ENCODE data around the gene PRCP.

PRCP gene

DNA sequence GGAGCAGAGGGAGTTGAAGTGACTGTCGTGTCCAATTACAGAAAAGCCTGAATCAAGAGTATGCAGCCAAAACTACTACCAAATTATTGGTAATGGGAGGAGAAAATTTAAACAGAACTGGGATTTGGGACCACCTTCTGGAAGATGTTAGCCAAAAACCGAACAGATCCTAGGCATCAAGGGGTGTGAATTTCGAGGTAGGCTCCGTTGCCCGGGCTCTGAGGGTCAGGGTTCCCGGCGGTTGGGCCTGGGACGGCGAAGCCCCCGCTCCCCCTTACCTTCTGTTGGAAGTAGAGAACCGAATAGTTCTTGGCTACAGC, 313 bp downstream of the PRCP start:
- Histone ChIP-seq H3K18ac (ENCODE audit: low read length) (no peak overlapping the region), H3K9ac (ENCODE audit: low read length) (peak overlapping the region; percentile 81), H3K79me1 (ENCODE audit: low read length) (peaks cover 14% of the 10 kb centered on the region), H2AK5ac (ENCODE audit: low read length) (no peak overlapping the region), H3K4ac (ENCODE audit: low read depth, low read length) (no peak overlapping the region), H3K23ac (ENCODE audit: low read length) (peak overlapping the region; percentile 54), H3K4me1 (ENCODE audit: control insufficient read depth, low read depth, low read length) (peaks cover 6% of the 10 kb centered on the region), H4K8ac (ENCODE audit: low read depth, low read length) (no peak overlapping the region), H3K79me2 (ENCODE audit: control insufficient read depth, insufficient read depth, low read length) (peaks cover 25% of the 10 kb centered on the region), H2BK120ac (ENCODE audit: low read depth, low read length) (no peak overlapping the region), H4K5ac (ENCODE audit: low read length) (no peak overlapping the region), H3K36me3 (ENCODE audit: control insufficient read depth, insufficient read depth, low read length) (no peaks in the 10 kb centered on the region), H3K4me3 (ENCODE audit: low read length) (peak overlapping the region; percentile 61), H3K4me2 (ENCODE audit: low read length) (peak overlapping the region; percentile 73), H3K27ac (ENCODE audit: low read depth, low read length) (peak overlapping the region; percentile 16), H3K27me3 (ENCODE audit: insufficient read depth, low read length, poor library complexity) (no peaks in the 10 kb centered on the region), H2BK5ac (ENCODE audit: low read length) (peak overlapping the region; percentile 29), H2BK15ac (replicated peaks; ENCODE audit: low read depth) (no peak overlapping the region), H3K56ac (ENCODE audit: low read length) (peak overlapping the region; percentile 92)
- WGBS (ENCODE audit: extremely low coverage, insufficient coverage, low lambda C conversion rate), result no CpG with 5 or more reads among the region's 11 CpGs
- no peak for DNase-seq

DNA sequence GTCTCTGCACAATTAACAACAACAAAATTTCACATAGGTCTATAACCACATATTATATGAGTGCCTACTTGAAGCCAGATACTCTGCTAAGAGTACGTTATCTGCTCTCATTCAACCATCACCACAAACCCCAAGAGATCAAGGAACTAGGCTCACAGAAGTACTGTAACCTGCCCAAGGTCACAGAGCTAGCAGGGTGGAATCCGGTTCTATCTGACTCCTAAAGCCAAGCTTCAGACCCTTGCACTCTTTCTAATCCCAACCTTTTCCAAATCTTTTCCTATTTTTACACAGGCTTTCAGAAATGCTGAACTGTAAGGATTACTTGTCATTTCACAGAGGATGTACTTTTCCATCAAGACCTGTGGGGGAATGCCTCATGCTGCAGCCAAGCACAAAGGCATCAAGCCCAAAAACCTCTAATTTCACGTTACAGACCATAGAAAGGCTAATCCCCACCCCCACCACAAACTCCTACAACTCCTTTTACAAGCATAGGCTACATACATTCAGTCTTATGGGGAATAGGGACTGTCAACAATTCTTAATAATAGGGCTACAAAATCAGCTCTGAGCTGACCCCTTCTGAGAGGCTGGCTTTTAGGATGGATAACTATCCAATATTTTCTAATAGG, 927 bp downstream of the PRCP start:
- no peak overlapping the region for H2BK15ac ChIP-seq (replicated peaks; ENCODE audit: low read depth)
- H4K5ac ChIP-seq (ENCODE audit: low read length), result no peak overlapping the region
- H3K79me1 ChIP-seq (ENCODE audit: low read length), result peaks cover 14% of the 10 kb centered on the region
- no peak overlapping the region for H2BK5ac ChIP-seq (ENCODE audit: low read length)
- H3K79me2 ChIP-seq (ENCODE audit: control insufficient read depth, insufficient read depth, low read length), result peaks cover 23% of the 10 kb centered on the region
- peak overlapping the region; percentile 81 for H3K9ac ChIP-seq (ENCODE audit: low read length)
- no peak overlapping the region for H4K8ac ChIP-seq (ENCODE audit: low read depth, low read length)
- peaks cover 6% of the 10 kb centered on the region for H3K4me1 ChIP-seq (ENCODE audit: control insufficient read depth, low read depth, low read length)
- H3K27ac ChIP-seq (ENCODE audit: low read depth, low read length), result no peak overlapping the region
- H3K36me3 ChIP-seq (ENCODE audit: control insufficient read depth, insufficient read depth, low read length), result no peaks in the 10 kb centered on the region
- H3K56ac ChIP-seq (ENCODE audit: low read length), result peak overlapping the region; percentile 92
- no peak overlapping the region for H2AK5ac ChIP-seq (ENCODE audit: low read length)
- no peak overlapping the region for H2BK120ac ChIP-seq (ENCODE audit: low read depth, low read length)
- H3K27me3 ChIP-seq (ENCODE audit: insufficient read depth, low read length, poor library complexity), result no peaks in the 10 kb centered on the region
- peak overlapping the region; percentile 61 for H3K4me3 ChIP-seq (ENCODE audit: low read length)
- H3K23ac ChIP-seq (ENCODE audit: low read length), result no peak overlapping the region
- WGBS (ENCODE audit: extremely low coverage, insufficient coverage, low lambda C conversion rate), result no CpG with 5 or more reads among the region's 3 CpGs
- H3K4ac ChIP-seq (ENCODE audit: low read depth, low read length), result no peak overlapping the region
- peak overlapping the region; percentile 73 for H3K4me2 ChIP-seq (ENCODE audit: low read length)
- DNase-seq, result peak; percentile 28
- no peak overlapping the region for H3K18ac ChIP-seq (ENCODE audit: low read length)

DNA sequence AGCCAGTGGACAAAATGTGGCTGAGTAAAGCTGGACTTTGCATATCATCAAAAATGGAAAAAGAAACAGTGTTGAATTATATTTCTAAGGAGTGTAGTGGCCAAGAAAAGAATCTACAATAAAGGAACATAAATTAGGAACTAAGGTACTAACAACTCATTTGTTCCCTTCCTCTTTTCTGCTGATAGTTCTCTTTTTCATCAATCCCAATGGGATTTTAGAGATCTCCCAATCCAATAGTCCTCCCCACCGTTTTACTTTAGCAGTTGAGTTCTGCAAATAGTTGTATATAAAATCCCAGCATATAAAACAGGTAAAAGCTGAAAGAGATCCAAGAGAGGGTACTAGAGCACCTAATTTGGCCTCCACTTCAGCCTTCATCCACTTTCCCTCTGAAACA, 2.0 kb downstream of the PRCP start:
- Histone ChIP-seq H3K4me3 (ENCODE audit: low read length) (no peak overlapping the region), H2BK120ac (ENCODE audit: low read depth, low read length) (no peak overlapping the region)
- no CpG with 5 or more reads among the region's 1 CpG for WGBS (ENCODE audit: extremely low coverage, insufficient coverage, low lambda C conversion rate)

DNA sequence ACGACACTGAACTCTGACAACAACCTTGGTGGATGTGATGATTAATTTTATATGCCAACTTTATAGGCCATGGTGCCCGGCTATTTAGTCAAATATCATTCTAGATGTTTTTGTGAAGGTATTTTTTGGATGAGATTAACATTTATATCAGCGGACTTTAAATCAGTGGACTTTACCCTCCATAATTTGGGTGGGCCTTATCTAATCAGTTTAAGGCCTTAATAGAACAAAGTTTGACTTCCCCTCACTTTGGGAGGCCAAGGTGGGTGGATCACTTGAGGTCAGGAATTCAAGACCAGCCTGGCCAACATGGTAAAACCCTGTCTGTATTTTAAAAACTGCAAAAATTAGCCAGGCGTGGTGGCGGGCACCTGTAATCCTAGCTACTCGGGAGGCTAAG, 4.0 kb downstream of the PRCP start:
- no peak for DNase-seq
- H4K8ac ChIP-seq (ENCODE audit: low read depth, low read length), result no peak overlapping the region
- H2BK120ac ChIP-seq (ENCODE audit: low read depth, low read length), result no peak overlapping the region
- H3K4me2 ChIP-seq (ENCODE audit: low read length), result no peak overlapping the region
- no peak overlapping the region for H3K4me3 ChIP-seq (ENCODE audit: low read length)
- H3K27ac ChIP-seq (ENCODE audit: low read depth, low read length), result no peak overlapping the region
- H3K23ac ChIP-seq (ENCODE audit: low read length), result no peak overlapping the region
- no peak overlapping the region for H3K56ac ChIP-seq (ENCODE audit: low read length)
- H2BK5ac ChIP-seq (ENCODE audit: low read length), result no peak overlapping the region
- H3K9ac ChIP-seq (ENCODE audit: low read length), result no peak overlapping the region
- H3K27me3 ChIP-seq (ENCODE audit: insufficient read depth, low read length, poor library complexity), result no peaks in the 10 kb centered on the region
- no peak overlapping the region for H3K4ac ChIP-seq (ENCODE audit: low read depth, low read length)
- no peak overlapping the region for H3K18ac ChIP-seq (ENCODE audit: low read length)
- H2AK5ac ChIP-seq (ENCODE audit: low read length), result no peak overlapping the region
- no peaks in the 10 kb centered on the region for H3K36me3 ChIP-seq (ENCODE audit: control insufficient read depth, insufficient read depth, low read length)
- no peak overlapping the region for H4K5ac ChIP-seq (ENCODE audit: low read length)
- no peak overlapping the region for H2BK15ac ChIP-seq (replicated peaks; ENCODE audit: low read depth)
- H3K79me1 ChIP-seq (ENCODE audit: low read length), result peaks cover 6% of the 10 kb centered on the region
- H3K79me2 ChIP-seq (ENCODE audit: control insufficient read depth, insufficient read depth, low read length), result peaks cover 5% of the 10 kb centered on the region
- no peaks in the 10 kb centered on the region for H3K4me1 ChIP-seq (ENCODE audit: control insufficient read depth, low read depth, low read length)
- no CpG with 5 or more reads among the region's 6 CpGs for WGBS (ENCODE audit: extremely low coverage, insufficient coverage, low lambda C conversion rate)

More for the DNA sequence above, 2.0 kb downstream of the PRCP start:
- Histone ChIP-seq H3K23ac (ENCODE audit: low read length) (no peak overlapping the region), H3K9ac (ENCODE audit: low read length) (no peak overlapping the region), H4K8ac (ENCODE audit: low read depth, low read length) (no peak overlapping the region), H3K4me1 (ENCODE audit: control insufficient read depth, low read depth, low read length) (peaks cover 6% of the 10 kb centered on the region), H2BK5ac (ENCODE audit: low read length) (no peak overlapping the region), H3K27me3 (ENCODE audit: insufficient read depth, low read length, poor library complexity) (no peaks in the 10 kb centered on the region), H3K4ac (ENCODE audit: low read depth, low read length) (no peak overlapping the region), H2AK5ac (ENCODE audit: low read length) (no peak overlapping the region), H2BK15ac (replicated peaks; ENCODE audit: low read depth) (no peak overlapping the region), H3K18ac (ENCODE audit: low read length) (no peak overlapping the region), H3K36me3 (ENCODE audit: control insufficient read depth, insufficient read depth, low read length) (no peaks in the 10 kb centered on the region), H3K56ac (ENCODE audit: low read length) (no peak overlapping the region), H3K79me1 (ENCODE audit: low read length) (peaks cover 14% of the 10 kb centered on the region), H4K5ac (ENCODE audit: low read length) (no peak overlapping the region), H3K27ac (ENCODE audit: low read depth, low read length) (no peak overlapping the region), H3K4me2 (ENCODE audit: low read length) (no peak overlapping the region), H3K79me2 (ENCODE audit: control insufficient read depth, insufficient read depth, low read length) (peaks cover 20% of the 10 kb centered on the region)
- no peak for DNase-seq

DNA sequence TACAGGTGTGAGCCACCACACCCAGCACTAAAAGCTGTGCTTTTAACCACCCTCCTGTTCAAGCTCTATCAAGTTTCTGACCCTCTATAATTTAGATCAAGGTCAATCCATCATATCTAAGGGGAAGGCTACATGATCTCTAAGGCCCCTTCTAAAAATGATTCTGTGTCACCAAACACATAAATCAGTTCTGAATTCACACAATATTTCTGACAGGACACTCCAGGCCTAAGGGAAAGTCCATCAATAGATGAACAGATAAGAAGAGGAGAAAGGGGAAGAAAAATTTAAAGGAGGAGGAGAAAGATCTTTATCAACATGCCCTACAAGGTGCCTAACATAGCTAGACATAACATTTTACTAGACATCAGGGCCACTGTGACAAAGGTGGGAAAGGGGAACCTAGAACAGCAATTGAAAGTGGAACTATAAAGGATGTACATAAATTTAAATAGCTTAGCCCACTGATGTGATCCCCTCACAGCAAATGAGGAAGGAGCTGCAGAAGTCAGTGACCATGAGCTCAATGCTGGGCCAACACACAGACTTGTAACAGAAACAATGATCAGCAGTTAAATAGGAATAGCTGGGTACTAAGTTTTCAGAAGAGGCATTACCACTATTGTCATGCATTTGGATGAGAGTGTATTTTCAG, 4.7 kb downstream of the PRCP start:
- Histone ChIP-seq H4K5ac (ENCODE audit: low read length) (no peak overlapping the region), H4K8ac (ENCODE audit: low read depth, low read length) (no peak overlapping the region), H2BK15ac (replicated peaks; ENCODE audit: low read depth) (no peak overlapping the region), H3K4me3 (ENCODE audit: low read length) (no peak overlapping the region), H3K36me3 (ENCODE audit: control insufficient read depth, insufficient read depth, low read length) (no peaks in the 10 kb centered on the region), H3K27me3 (ENCODE audit: insufficient read depth, low read length, poor library complexity) (no peaks in the 10 kb centered on the region), H2AK5ac (ENCODE audit: low read length) (no peak overlapping the region), H3K4me2 (ENCODE audit: low read length) (no peak overlapping the region), H3K23ac (ENCODE audit: low read length) (no peak overlapping the region), H3K4ac (ENCODE audit: low read depth, low read length) (no peak overlapping the region), H2BK120ac (ENCODE audit: low read depth, low read length) (no peak overlapping the region), H3K18ac (ENCODE audit: low read length) (no peak overlapping the region), H3K79me2 (ENCODE audit: control insufficient read depth, insufficient read depth, low read length) (peaks cover 5% of the 10 kb centered on the region), H3K79me1 (ENCODE audit: low read length) (peaks cover 6% of the 10 kb centered on the region), H2BK5ac (ENCODE audit: low read length) (no peak overlapping the region), H3K4me1 (ENCODE audit: control insufficient read depth, low read depth, low read length) (peaks cover under 1% of the 10 kb centered on the region), H3K56ac (ENCODE audit: low read length) (no peak overlapping the region), H3K9ac (ENCODE audit: low read length) (no peak overlapping the region), H3K27ac (ENCODE audit: low read depth, low read length) (no peak overlapping the region)
- DNase-seq, result no peak
